ENCODE data around the gene POLR2A.

- TF ChIP-seq EZH2 (IDR thresholded peaks at IDR 0.05; ENCODE audit: insufficient read depth, low read length) (no peak), CTCF (IDR thresholded peaks at IDR 0.05; ENCODE audit: insufficient read depth, low read depth, low read length) (no peak)
Measured at GRCh38 chr17:7443499-7444485, 40.4 kb upstream of the POLR2A start.

Data from astrocyte (in vitro differentiated cells and primary cell).